Measurements from ENCODE around the gene DNER.
A peak's percentile ranks its signal among the peaks of the same experiment; 100 is the strongest.
"Not testable (repeated sequence)": the region's sequence is repeated elsewhere in the genome, so short reads cannot be mapped to it uniquely, and the experiment has no call there.

DNER gene

DNA sequence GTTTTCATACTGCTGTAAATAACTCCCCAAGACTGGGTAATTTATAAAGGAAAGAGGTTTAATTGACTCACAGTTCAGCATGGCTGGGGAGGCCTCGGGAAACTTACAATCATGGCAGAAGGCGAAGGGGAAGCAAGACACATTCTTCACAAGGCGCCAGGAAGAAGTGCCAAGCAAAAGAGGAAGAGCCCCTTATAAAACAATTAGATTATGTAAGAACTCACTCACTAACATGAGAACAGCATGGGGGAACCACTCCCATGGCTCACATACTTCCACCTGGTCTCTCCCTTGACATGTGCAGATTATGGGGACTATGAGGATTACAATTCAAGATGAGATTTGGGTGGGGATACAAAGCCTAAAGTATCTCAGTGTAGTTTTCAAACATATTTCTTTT lies 8.8 kb upstream of the DNER start:
- H3K4me3 ChIP-seq (replicated peaks; ENCODE audit: insufficient read depth, low read length); H3K27me3 ChIP-seq (ENCODE audit: insufficient read depth, poor library complexity, severe bottlenecking); H3K27ac ChIP-seq (replicated peaks): not testable (repeated sequence)
- peak in 1 of 2 experiments; percentile 49 for DNase-seq (ENCODE audit: low read depth in 1 of 2, low spot score in 1 of 2)
- TF ChIP-seq SPI1 (IDR thresholded peaks at IDR 0.05; ENCODE audit: borderline replicate concordance, low read depth): peak; percentile 90

DNA sequence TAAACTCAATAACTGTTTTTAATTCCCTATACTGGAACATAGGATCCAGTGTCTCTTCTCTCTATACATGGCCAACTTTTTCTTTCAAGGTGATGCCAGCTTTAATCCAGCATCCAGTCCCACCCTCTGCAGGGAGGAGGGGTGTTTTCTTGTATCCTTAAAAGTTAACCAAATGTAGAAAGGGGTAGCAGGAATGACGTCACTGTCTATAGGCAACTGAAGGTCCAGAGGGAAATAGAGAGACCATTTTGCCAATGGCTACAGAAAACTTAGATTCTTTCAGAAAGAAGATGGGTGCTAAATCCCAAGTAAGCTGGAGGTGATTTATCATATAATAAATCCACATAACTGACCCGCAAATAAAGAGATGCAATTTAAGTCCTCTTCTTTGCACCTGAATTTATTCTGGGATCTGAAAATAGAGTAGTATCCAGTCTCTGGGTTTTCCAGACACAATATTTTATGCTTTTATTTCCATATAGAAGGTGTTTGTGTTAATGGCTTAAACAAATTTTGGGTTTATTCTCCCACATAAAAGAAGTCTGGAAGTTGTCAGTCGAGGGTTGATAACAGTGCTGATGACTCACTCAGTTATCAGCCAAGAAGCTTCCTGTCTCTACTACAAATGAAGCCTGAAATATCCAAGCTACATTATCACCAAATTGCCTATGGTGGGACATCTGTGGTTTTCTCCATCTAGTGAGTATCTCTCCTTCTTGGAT lies 5.7 kb upstream of the DNER start:
- DNase-seq (ENCODE audit: low read depth in 1 of 2, low spot score in 1 of 2): no peak

GRCh38 chr2:229718057-229718456 lies 3.7 kb upstream of the DNER start:
- Histone ChIP-seq H3K4me3 (replicated peaks; ENCODE audit: insufficient read depth, low read length) (no peak overlapping the region), H3K27me3 (ENCODE audit: insufficient read depth, poor library complexity, severe bottlenecking) (peaks cover 27% of the 10 kb centered on the region), H3K27ac (replicated peaks) (no peak overlapping the region)
- TF ChIP-seq, protein P1, sequence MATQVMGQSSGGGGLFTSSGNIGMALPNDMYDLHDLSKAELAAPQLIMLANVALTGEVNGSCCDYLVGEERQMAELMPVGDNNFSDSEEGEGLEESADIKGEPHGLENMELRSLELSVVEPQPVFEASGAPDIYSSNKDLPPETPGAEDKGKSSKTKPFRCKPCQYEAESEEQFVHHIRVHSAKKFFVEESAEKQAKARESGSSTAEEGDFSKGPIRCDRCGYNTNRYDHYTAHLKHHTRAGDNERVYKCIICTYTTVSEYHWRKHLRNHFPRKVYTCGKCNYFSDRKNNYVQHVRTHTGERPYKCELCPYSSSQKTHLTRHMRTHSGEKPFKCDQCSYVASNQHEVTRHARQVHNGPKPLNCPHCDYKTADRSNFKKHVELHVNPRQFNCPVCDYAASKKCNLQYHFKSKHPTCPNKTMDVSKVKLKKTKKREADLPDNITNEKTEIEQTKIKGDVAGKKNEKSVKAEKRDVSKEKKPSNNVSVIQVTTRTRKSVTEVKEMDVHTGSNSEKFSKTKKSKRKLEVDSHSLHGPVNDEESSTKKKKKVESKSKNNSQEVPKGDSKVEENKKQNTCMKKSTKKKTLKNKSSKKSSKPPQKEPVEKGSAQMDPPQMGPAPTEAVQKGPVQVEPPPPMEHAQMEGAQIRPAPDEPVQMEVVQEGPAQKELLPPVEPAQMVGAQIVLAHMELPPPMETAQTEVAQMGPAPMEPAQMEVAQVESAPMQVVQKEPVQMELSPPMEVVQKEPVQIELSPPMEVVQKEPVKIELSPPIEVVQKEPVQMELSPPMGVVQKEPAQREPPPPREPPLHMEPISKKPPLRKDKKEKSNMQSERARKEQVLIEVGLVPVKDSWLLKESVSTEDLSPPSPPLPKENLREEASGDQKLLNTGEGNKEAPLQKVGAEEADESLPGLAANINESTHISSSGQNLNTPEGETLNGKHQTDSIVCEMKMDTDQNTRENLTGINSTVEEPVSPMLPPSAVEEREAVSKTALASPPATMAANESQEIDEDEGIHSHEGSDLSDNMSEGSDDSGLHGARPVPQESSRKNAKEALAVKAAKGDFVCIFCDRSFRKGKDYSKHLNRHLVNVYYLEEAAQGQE (IDR thresholded peaks at IDR 0.05; ENCODE audit: insufficient replicate concordance, low read depth): no peak
- TF ChIP-seq POLR2AphosphoS5 (IDR thresholded peaks at IDR 0.05; ENCODE audit: low read depth): no peak
- TF ChIP-seq GABPA (IDR thresholded peaks at IDR 0.05; ENCODE audit: low read depth): no peak
- TF ChIP-seq CTCF (IDR thresholded peaks at IDR 0.05; ENCODE audit: insufficient read depth, low read length): no peak
- no peak for TF ChIP-seq SPI1 (IDR thresholded peaks at IDR 0.05; ENCODE audit: borderline replicate concordance, low read depth)
- no peak for DNase-seq (ENCODE audit: low read depth in 1 of 2, low spot score in 1 of 2)

More for the DNA sequence above, 5.7 kb upstream of the DNER start:
- Histone ChIP-seq H3K27ac (replicated peaks) (no peak overlapping the region), H3K4me3 (replicated peaks; ENCODE audit: insufficient read depth, low read length) (no peak overlapping the region), H3K27me3 (ENCODE audit: insufficient read depth, poor library complexity, severe bottlenecking) (peaks cover 13% of the 10 kb centered on the region)
- TF ChIP-seq GABPA (IDR thresholded peaks at IDR 0.05; ENCODE audit: low read depth) (no peak), POLR2AphosphoS5 (IDR thresholded peaks at IDR 0.05; ENCODE audit: low read depth) (no peak), CTCF (IDR thresholded peaks at IDR 0.05; ENCODE audit: insufficient read depth, low read length) (no peak), SPI1 (IDR thresholded peaks at IDR 0.05; ENCODE audit: borderline replicate concordance, low read depth) (no peak)
- TF ChIP-seq, protein P1 (IDR thresholded peaks at IDR 0.05; ENCODE audit: insufficient replicate concordance, low read depth): no peak

- Histone ChIP-seq H3K27ac (replicated peaks) (no peak overlapping the region), H3K27me3 (ENCODE audit: insufficient read depth, poor library complexity, severe bottlenecking) (peaks cover 43% of the 10 kb centered on the region), H3K4me3 (replicated peaks; ENCODE audit: insufficient read depth, low read length) (no peak overlapping the region)
- DNase-seq (ENCODE audit: low read depth in 1 of 2, low spot score in 1 of 2): peak in 1 of 2 experiments; percentile 34
- no peak for TF ChIP-seq SPI1 (IDR thresholded peaks at IDR 0.05; ENCODE audit: borderline replicate concordance, low read depth)
- TF ChIP-seq GABPA (IDR thresholded peaks at IDR 0.05; ENCODE audit: low read depth): no peak
- TF ChIP-seq CTCF (IDR thresholded peaks at IDR 0.05; ENCODE audit: insufficient read depth, low read length): peak; percentile 36
- TF ChIP-seq, protein P1 (IDR thresholded peaks at IDR 0.05; ENCODE audit: insufficient replicate concordance, low read depth): peak; percentile 38
Observed at GRCh38 chr2:229715895-229716507, 1.6 kb upstream of the DNER start.
